ENCODE measurements around the gene EIF3F.

The EIF3F gene

DNA sequence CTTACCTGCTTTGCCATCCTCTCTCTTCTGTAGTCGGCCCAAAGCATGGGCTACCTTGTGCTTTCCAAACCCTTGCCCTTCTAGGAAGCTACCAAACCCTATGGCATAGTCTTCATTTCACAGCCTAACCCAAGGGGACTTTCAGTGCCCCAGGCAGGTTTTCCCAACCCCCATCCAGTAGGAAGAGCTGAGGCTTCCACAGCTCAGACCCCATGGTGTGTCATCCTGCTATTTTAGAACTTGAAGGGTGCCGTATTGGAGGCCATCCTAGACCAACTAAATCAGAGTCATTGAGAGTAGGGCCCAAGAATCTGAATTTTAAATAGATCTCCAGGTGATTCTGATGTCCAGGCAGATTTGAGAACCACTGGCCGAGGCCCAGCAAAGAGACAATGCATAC, 61.9 kb downstream of the EIF3F start:
- TF ChIP-seq CTCF (IDR thresholded peaks at IDR 0.05; ENCODE audit: extremely low read depth, missing control alignments): no peak
- no peak for DNase-seq (ENCODE audit: low spot score)

Data from GM20000 (cell line).